GM18520 (cell line): ENCODE data around the gene NGB.
A peak's percentile ranks its signal among the peaks of the same experiment; 100 is the strongest.
"Not testable (repeated sequence)": the region's sequence is repeated elsewhere in the genome, so short reads cannot be mapped to it uniquely, and the experiment has no call there.

Experiments
- ATAC-seq: cut with Tn5 transposase; IDR thresholded peaks from one replicate; pipeline ENCODE4 v1.9.1; 2021; ENCODE audit not compliant: unreplicated experiment

Gene NGB

GRCh38 chr14:77271113-77271710 is at the start of gene NGB:
Gene NGB (minus strand): TSS chr14:77271206. CDS start chr14:77270937, 269 bp downstream.
- no peak for ATAC-seq

- peak; percentile 52 for ATAC-seq
Measured at GRCh38 chr14:77320238-77320935, 49.4 kb upstream of the NGB start, which contains the start of gene POMT2. Gene POMT2 (minus strand): TSS chr14:77320883. CDS start chr14:77320681, 202 bp downstream.

GRCh38 chr14:77319422-77319821 is 48.4 kb upstream of the NGB start:
- no peak for ATAC-seq

- not testable (repeated sequence) for ATAC-seq
Measured at GRCh38 chr14:77318756-77319155, 47.8 kb upstream of the NGB start.

- no peak for ATAC-seq
Measured at GRCh38 chr14:77318006-77318553, 47.1 kb upstream of the NGB start.

GRCh38 chr14:77316872-77317301 is 45.9 kb upstream of the NGB start:
- ATAC-seq, result no peak

GRCh38 chr14:77316195-77316505 is 45.1 kb upstream of the NGB start:
- no peak for ATAC-seq

GRCh38 chr14:77314539-77315457 is 43.8 kb upstream of the NGB start:
- ATAC-seq, result no peak

- no peak for ATAC-seq
Measured at GRCh38 chr14:77314043-77314442, 43.0 kb upstream of the NGB start.

- ATAC-seq, result no peak
Measured at GRCh38 chr14:77313371-77313770, 42.4 kb upstream of the NGB start.

GRCh38 chr14:77311217-77311616 is 40.2 kb upstream of the NGB start:
- ATAC-seq, result no peak

GRCh38 chr14:77310026-77310425 is 39.0 kb upstream of the NGB start:
- ATAC-seq, result no peak

- ATAC-seq, result no peak
Measured at GRCh38 chr14:77309131-77309530, 38.1 kb upstream of the NGB start.

- ATAC-seq, result no peak
Measured at GRCh38 chr14:77306851-77307496, 36.0 kb upstream of the NGB start.

GRCh38 chr14:77306416-77306815 is 35.4 kb upstream of the NGB start:
- ATAC-seq, result no peak

GRCh38 chr14:77305696-77306095 is 34.7 kb upstream of the NGB start:
- ATAC-seq, result no peak

- peak; percentile 60 for ATAC-seq
Measured at GRCh38 chr14:77303417-77304156, 32.6 kb upstream of the NGB start.

GRCh38 chr14:77302926-77303325 is 31.9 kb upstream of the NGB start:
- ATAC-seq, result peak; percentile 52

- no peak for ATAC-seq
Measured at GRCh38 chr14:77301103-77301502, 30.1 kb upstream of the NGB start.

- ATAC-seq, result no peak
Measured at GRCh38 chr14:77299771-77300170, 28.8 kb upstream of the NGB start.
